Hematopoietic multipotent progenitor cell treated with erythropoietin and hydrocortisone succinate and interleukin-3 and kit ligand, for 8 days (in vitro differentiated cells): ENCODE measurements around the gene BORCS5.
"Not testable (repeated sequence)": the region's sequence is repeated elsewhere in the genome, so short reads cannot be mapped to it uniquely, and the experiment has no call there.

Experiments used
- DNase-seq: peaks from one replicate; pipeline ENCODE4 v3.0.0-alpha.2; 2015

Gene BORCS5

DNA sequence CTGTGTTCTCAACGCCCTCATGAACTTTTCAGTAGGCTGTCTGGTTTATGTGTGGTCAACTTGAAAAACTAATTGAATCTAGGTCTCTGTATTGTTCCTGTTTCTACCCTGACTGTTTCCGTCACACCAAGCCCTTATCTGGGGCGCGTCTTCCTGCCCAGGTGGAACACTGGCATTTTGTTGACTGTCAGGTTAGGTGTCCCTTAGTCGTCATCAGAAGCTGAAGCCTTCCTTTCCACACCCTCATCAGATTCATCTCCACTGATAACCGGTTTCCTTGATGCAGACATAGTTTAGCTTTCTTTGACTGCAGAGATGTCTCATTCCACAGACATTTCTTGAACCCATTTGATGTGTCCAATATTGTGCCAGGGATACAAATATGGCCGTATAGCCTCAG, 109.3 kb downstream of the BORCS5 start:
- no peak for DNase-seq

DNA sequence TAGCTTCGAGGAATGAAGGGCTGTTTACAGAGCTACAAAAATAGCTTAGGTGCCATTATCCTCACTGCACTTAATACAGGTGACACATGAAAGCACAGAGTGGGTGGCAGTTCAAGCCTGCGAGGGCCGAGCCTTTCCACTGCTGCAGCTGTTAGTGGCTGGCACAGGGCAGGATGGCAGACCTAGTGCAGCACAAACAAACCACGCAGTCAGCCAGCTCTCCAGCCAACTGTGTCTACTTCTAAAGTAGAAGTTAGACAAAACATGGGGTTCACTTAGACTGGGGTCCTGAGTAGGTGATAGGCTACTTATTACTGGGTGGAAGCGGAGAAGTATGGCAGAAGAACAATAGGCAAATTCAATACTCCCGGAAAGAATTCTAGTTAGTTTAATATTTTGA, 110.4 kb downstream of the BORCS5 start:
- DNase-seq, result no peak

DNA sequence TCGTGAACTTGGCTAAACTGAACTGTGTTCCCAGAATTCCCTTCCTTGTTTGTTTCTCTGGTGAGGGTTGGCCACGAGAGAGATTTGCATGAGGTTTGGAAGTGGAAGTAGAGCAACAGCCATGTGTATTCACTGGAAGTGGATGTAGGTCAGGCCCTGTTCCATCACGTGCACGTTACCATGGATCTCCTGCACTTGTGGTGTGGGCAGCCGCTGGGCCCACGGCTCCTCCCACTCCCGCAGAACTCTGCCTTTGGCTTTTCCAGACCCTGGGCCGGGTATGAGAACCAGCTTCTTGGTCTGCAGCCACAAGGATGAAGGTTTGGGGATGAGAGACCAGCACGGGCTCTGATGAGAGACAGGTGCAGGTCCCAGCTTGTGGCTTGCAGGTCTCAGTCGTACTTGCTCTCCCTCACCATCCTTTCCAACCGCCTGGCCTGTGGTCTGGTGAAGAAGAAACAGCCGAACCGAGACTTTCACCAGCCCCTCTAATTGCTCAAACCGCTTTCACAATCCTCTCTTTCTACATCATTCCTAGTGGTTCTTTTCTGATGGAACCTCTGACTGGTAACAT, 110.9 kb downstream of the BORCS5 start:
- no peak for DNase-seq

DNA sequence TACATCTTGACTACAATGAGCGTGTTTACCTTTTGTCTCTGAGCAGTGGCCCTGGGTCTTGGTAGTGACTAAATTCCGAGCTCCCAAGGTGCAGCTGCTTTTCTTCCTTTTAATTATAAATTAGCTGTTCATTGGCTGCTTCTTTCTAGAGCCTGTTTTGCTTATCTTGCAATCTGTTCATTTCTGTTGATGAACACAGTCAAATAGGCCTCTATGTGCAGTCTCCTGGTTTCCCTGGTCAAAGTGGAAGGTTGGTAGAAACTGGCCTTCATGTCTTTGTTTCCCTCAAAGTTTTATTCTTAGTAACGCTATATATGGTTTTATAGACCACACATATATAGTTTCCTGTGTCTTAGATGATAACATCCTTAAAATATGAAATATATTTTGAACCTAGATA, 111.7 kb downstream of the BORCS5 start:
- no peak for DNase-seq

DNA sequence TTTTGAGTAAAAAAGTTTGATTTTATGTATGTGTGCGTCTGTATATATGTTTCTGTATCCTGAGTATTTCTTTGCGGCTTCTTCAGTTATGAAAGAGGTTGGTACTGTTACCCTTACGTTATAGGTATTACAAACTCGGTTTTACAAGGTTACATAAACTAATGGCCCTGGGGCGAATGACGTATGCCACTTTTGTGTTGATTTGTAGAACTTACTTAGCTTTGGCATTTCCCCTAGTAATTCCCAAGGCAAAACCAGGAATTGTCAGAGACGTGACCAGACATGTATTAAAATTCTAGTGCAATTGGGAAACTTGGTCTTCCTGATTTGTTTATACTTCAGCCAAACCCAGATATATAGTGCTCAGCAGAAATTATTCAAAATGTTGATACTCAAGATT, 112.5 kb downstream of the BORCS5 start:
- no peak for DNase-seq

DNA sequence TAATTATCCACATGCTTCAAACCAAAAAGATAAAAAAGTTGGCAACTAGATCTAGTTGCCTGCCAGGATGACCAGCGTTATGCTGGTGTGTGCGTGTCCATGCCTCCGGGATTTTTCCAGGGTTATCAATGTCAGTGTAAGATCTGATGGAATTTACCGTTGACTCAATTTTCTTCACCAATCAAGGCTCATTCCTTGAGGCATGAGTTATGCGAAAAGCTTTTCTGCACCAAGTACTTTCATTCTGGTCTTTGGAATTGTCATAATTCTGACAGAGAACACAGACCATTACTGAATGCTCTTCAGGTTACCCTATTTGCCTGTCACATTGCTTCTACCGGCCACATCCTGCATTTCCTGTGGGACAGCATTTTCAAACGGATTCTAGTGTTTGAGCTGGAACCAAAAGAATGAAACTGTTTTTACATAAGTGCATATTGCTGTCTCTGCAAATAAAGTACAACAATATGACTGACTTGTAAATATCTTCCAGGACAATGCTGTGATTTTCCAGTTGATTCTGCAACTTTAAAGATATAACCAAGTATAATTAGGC, 114.0 kb downstream of the BORCS5 start:
- no peak for DNase-seq

DNA sequence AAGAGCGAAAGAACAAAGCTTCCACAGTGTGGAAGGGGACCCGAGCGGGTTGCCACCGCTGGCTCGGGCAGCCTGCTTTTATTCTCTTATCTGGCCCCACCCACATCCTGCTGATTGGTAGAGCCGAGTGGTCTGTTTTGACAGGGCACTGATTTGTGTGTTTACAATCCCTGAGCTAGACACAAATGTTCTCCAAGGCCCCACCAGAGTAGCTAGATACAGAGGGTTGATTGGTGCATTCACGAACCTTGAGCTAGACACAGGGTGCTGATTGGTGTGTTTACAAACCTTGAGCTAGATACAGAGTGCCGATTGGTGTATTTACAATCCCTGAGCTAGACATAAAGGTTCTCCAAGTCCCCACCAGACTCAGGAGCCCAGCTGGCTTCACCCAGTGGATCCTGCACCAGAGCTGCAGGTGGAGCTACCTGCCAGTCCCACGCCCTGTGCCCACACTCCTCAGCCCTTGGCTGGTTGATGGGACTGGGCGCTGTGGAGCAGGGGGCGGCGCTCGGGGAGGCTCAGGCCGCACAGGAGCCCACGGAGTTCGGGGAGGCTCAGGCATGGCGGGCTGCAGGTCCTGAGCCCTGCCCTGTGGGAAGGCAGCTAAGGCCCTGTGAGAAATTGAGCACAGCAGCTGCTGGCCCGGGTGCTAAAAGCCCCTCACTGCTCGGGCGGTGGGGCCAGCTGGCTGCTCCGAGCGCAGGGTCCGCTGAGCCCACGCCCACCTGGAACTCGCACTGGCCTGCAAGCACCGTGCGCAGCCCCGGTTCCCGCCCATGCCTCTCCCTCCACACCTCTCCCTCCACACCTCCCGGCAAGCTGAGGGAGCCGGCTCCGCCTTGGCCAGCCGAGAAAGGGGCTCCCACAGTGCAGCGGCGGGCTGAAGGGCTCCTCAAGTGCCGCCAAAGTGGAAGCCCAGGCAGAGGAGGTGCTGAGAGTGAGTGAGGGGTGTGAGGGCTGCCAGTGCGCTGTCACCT, 115.4 kb downstream of the BORCS5 start:
- not testable (repeated sequence) for DNase-seq

DNA sequence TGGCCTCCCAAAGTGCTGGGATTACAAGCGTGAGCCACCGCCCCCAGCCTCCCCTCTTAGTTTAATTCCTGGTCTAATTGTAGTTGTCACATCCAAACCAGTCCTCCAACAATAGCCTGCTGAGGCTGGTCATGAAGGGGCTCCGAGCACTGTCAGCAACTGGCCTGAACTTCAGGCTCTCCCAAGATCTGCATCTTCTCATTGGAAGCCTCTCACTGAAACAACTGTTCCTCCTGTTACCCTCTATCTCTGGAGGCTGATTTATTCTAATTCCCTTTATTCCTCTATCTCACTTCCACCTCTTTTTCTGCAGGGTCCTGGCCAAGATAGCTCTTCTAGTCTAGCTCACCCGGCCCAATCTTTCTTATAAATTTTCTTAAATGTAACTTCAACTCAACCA, 116.3 kb downstream of the BORCS5 start:
- no peak for DNase-seq

DNA sequence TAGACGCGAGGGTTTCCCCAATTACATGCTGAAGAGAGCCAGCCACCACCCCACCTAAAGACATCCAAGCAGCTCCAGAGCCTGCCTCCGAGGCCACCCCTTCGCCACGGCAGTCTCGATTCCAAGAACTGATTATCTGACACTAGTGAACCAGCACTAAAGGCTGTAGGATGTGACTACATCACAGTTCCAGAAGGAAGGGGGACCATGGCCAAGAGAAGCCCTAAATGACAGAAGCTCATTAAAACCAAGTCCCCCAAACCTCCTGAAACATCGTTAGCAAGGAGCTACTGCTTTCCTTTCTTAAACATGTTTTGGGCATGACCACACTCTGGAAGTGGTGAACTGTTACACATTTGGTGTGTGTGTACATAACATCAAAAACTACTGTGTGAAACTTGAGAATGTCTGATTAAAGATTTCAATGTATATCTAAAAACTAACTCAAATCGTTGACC, 117.6 kb downstream of the BORCS5 start:
- DNase-seq, result no peak

DNA sequence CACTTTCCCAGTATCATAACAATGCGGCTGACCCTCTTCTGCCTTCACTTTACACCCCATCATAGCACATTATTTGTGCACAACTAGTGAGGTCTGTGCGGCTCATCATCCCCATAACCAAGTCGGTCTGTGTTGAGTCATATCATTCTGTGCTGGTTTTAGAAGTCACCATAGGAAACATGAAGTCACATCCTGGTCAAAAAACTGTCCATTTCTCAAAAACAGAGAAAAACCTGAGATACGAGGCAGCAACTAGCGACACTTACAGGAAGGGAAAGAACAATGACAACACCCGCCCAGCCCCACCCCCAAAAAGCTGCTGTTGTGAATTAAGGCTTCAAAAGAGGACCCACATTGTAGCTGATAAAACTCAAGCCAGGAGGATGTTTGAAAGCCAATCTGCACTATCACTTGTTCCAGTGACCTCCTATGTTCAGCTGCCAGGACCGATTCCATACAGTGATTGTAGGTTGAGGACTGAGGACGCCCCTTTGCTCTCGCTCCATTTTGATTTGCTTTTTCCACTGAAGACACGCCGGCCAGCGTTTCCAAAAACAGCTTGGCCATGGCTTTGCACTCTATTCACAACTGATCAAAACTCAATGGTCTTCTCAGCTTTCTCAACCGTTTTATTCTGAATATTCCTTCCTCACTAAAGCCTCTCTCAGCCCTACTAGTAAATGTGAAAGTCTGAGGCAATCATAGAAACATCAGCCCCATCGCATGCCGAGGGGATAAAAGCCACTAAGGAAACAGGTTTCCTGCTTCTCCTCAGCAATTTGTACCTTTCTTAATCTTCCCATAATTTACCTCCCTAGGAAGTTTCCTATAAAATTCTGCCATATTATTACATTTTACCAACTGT, 118.3 kb downstream of the BORCS5 start:
- DNase-seq, result peak; percentile 9

DNA sequence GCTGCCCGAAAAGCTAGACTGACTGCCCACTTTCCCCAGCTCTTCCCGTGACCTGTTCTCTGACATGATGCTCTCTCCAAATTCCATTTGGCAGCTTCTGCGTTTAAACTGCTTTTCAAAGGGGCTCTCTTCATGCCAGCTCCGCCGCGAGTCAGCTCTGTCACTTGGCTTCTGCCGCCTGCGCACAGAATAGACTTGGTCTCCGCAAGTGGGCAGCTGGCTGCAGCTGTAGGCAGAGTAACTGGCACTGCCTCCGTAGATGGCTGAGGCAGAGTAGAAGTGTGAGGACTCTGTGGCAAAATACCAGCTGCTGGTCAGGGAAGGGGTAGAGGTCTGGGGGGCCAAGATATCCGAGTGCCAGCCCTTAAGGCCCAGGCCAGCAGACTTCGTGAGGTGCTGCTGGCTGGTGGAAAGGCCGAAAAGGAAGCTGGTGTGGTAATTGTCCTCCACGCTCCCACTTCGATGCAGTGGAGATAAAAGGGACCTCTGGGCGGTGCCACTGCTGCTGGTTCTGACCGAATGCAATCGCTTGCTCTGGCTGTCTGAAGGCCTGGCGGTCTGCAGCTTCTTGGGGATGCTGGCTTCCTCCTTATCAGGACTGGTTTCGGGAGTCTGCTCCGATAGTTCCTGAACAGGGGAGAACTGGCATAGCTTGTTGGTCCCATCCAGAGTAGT, 120.1 kb downstream of the BORCS5 start:
- DNase-seq, result no peak

DNA sequence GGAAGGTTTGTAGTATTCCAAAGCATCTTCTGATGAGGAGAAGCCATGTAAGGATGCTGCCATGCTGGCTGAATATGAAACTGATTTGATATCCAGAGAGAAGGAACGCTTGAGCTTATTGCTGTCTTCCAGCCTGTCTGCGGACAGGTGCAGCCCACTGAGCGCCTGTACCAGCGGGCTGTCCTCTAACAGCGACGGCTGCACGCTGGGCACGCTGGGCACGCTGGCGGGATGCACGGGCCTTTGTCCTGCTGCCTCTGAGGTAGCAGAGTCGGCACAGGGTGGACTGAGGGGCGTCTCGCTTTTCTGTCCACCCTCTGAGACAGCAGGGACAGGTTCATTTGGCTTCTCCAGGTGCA, 120.6 kb downstream of the BORCS5 start:
- DNase-seq, result no peak

DNA sequence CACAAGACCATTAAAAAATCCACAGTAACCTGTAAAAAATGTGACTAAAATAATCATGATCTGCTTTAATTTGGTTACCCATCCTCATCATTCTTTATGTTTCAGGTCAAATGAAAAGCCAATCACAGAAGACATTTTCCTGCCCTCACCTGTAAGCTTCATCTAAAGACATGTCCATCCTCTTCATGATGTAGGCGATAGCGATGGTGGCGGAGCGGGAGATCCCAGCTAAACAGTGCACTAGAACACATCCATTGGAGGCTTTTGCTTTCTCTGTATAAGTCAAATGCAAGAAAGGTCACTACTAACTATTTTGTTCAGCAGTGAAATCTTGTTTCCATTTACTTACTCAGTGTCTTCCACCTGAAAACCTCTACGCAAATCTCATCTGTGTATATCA, 123.2 kb downstream of the BORCS5 start:
- DNase-seq, result no peak

DNA sequence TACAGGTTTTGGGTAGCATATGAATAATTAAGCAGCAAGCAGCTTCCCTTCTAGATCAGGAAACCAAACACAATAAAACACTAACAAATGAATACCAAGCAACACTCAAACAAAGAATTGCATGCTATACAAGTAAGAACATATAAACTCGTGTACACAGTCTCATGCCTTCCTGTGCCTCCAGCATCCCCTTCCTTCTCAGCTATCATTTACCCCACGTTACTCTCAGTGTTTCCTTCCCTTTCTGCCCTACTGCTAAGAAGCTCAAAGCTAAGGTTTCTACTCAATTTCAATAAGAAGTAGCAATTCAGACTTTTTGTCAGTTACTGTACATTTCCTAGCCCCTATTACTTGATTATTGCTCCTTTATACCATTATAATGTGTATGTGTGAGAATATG, 124.8 kb downstream of the BORCS5 start:
- DNase-seq, result no peak

DNA sequence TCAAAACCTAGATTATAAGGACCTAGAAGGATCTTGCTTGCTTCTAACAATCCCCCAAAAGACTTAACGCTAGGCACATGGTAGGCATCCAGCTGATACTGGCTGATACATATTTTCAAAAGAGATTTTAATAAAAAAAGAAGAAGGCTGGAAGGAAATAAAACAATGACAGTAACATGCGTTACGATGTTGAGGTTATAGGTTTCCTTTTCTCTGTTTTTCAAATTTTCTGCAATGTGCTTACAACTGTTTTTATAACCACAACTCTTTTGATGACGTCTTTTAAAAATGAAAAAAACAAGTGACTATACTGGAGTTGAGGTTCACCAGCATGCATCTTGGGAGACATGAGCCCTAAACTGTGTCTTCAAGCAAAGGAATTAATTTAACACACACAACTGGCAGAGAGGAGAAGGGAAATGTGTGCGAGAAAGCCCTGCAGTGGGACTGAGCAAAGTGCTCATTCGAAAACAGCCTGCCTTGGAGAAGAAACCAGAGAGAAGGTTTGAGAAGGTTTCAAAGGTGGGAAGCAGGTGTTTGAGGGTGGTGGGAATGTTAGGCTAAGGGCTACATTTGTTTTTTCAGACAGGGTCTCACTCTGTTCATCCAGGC, 125.4 kb downstream of the BORCS5 start:
- DNase-seq, result no peak

DNA sequence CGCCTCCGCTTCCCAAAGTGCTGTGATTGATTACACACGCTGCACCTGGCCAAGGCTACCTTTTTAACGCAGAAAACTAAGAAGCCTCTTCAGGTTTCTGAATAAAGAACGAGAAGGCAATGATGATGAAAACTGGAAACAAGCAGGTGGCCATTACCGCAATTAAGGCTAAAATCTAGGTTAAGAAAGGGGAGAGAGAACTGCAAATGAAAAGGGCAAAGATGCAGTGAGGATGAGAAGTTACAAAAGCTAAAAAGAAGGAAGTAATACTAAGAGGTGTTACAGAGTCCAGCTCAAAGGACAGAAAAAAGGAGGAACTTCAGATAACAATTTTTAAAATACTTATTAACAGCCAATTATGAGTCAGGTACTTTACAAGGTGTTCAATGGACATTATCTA, 126.1 kb downstream of the BORCS5 start:
- no peak for DNase-seq

DNA sequence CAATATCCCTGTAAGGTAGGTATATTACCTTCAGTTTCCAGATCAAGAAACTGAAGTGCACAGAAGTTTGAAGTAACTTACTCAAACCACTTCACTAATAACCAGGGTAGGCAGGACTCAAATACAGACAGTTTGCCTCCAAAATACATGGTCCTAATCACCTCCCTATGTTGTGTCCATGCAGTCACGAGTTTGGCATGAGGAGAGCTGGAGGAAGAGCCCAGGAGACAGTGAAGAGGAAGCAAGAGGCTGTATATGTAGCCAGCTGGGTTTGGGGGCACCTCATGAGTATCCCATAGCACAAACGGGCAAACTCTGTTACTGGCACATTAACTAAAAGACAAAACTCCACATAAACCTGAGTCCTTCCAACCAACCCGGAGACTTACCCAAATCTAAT, 126.6 kb downstream of the BORCS5 start:
- DNase-seq, result no peak

DNA sequence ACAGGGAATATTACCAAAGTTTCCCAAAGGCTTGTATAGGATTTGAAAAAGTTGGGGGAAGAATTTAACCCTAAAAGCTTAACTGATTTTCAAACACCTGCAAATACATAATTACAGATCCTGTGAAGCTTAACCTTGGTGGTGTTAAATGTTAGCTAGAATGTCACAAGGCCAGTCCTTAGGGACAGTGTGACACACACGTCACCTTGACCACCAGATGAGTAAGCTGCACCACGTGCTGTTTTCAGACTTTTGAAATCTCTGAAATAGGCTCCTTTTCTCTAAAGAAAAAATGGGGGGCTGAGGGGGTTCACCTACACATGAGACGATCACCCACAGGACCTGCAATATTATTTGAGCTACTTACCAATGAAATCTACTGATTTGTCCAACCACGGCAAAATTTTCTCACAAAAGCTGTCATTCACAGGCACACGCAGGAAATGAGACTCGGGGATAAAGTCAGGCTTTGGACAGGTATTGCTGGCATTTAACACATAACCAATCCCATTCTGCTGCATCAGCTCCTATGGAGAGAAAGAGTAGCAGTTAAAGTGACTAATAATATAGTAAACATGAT, 129.9 kb downstream of the BORCS5 start:
- no peak for DNase-seq

DNA sequence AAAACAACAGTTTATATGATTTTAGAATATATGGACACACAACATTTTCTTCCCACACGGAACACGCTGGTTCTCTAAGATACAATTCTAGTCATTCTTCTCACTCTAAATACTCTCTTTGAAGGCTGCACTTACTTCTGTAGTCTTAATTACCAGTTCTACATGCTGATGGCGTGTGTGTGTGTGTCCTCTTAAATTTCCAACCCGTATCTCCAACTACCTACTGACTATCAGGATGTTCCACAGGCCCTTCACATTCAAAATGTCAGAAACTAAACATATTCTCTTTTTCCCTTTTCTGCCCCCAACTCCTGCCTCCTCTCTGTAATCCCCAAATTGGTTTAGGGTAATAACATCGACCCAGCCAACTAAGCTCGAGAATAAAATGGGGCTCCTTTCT, 130.6 kb downstream of the BORCS5 start:
- DNase-seq, result no peak

DNA sequence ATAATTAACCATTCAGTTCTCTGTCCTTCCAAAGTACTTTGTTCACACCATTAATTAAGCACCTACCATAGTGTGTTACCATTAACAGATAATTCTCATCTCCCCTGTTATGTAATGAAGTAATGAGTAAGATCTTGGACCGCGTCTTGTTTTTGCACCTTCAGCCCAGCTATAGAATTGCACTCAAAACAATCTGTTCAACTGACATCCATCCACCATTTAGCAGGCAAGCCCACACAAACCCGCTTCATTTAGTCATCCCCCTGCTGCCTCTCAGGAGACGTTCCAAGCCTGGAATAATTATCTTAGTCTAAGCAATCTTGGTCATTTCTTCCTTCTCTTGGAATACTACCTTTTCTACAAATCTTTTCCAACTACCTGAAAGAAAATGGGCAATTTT, 131.4 kb downstream of the BORCS5 start:
- no peak for DNase-seq

DNA sequence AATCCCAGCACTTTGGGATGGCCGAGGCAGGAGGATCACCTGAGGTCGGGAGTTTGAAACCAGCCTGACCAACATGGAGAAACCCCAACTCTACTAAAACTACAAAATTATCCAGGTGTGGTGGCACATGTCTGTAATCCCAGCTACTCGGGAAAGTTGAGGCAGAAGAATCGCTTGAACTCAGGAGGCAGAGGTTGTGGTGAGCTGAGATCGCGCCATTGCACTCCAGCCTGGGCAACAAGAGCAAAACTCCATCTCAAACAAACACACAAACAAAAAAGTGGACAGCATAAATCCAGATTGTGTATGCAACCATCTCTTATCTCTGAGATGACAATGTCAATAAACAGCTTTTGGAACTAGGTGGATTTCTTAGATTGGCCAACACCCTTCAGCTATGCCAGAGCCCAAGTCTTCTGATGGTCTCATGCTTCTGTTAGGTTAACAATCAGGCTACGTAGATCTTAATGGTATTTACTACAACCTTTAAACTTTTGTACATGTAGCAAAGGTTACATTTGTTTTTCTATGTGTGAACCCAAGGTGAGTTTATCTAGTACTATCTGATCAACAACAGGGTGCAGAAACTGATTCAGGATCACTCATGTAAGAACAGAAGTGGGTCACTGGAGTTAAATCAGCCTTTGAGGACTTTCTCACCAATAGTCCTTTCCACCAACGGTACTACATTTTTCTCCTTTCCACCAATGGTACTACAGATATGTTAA, 132.1 kb downstream of the BORCS5 start:
- DNase-seq, result no peak
